Ovary (tissue), 9 donors: ENCODE results near the gene CCDC141. TPM values are rescaled to one million over a fixed set of nuclear protein-coding genes. Genes with fewer than 3 reads are reported as not detected.

Experiments
- DNase-seq, 5 donors: peaks; one replicate each; pipeline ENCODE4 v3.0.0-alpha.2; 2019 to 2020
- H3K27ac ChIP-seq, 2 donors: fragments of 200-600 bp; one replicate each; pipeline versions ENCODE4 v1.5.1 to v1.8.0; 2019 to 2022
- H3K27me3 ChIP-seq: fragments of 200-600 bp; one replicate; pipeline ENCODE4 v1.8.0; 2022
- H3K36me3 ChIP-seq: fragments of 200-600 bp; sonication (generic); one replicate; pipeline ENCODE4 v1.5.1; 2019
- H3K4me1 ChIP-seq: one replicate; pipeline ENCODE4 v1.8.1; 2013; ENCODE audit warnings: mild to moderate bottlenecking, moderate library complexity; ENCODE audit not compliant: insufficient read depth
- H3K4me3 ChIP-seq: fragments of 200-600 bp; sonication (generic); one replicate; pipeline ENCODE4 v1.5.1; 2017
- H3K9me3 ChIP-seq, 2 donors: fragments of 200-600 bp in 1 of 2; sonication (generic) in 1 of 2; one replicate each; pipeline versions ENCODE4 v1.5.1 to v1.8.1; 2013 to 2019; ENCODE audit warnings: mild to moderate bottlenecking in 1 of 2, moderate library complexity in 1 of 2
- EP300 ChIP-seq: sonication (generic); formaldehyde crosslinking; IDR thresholded peaks from one replicate; pipeline ENCODE4 v1.6.1; 2017; ENCODE audit warnings: antibody characterized with exemption
- POLR2A ChIP-seq: fragments of 450-650 bp; IDR thresholded peaks from one replicate; pipeline ENCODE4 v1.6.1; 2017; ENCODE audit warnings: antibody characterized with exemption, mild to moderate bottlenecking, moderate library complexity
- WGBS, 3 donors: extraction: QIAGEN DNeasy Blood & Tissue Kit in 1 of 3; methylation state at CpG; one replicate each; pipeline versions ENCODE4 v1.1.5 to v1.1.7; 2013 to 2017; 5-methylcytosine and 5-hydroxymethylcytosine counted together
- intact Hi-C, 4 donors: fragments of 100-400 bp; cut with DNase I; formaldehyde crosslinking; loops; one replicate each; pipeline versions ENCODE4 v1.11.0 to v1.15.1; 2022 to 2023
- polyA plus RNA-seq, 2 donors: library from polyadenylated mRNA; stranded (reverse); fragments of 200-250 nt in 1 of 2; fragments of 350-450 nt in 1 of 2; fragmentation: Illumina TruSeq in 1 of 2; extraction: RNeasy Lipid Tissue Mini Kit (QIAGEN cat#74804) in 1 of 2; gene quantifications; one replicate each; pipeline ENCODE4 v1.2.3, GENCODE V29; 2013 to 2014
- total RNA-seq, 7 donors: library from RNA; depleted of rRNA in 2 of 7; stranded (reverse); fragments of >200 nt in 2 of 7; fragmentation: NEBNext Ultra II Directional in 3 of 7; extraction: Animal tissue kit (Norgen Biotek cat#: 25700) in 3 of 7; gene quantifications; one replicate each; pipeline versions ENCODE4 v1.1.0 to v1.2.4, GENCODE V29; 2016 to 2023
- TF ChIP-seq, protein P1 (sequence below), 3 donors: fragments of 450-650 bp in 2 of 3; fragments of 200-600 bp in 1 of 3; IDR thresholded peaks; one replicate each; pipeline versions ENCODE4 v1.5.1 to v1.8.0; 2016 to 2022; ENCODE audit warnings: antibody characterized with exemption in 3 of 3, mild to moderate bottlenecking in 1 of 3
- donor health status: DM: no; HTN: no; CAD: no; lungs with moderate emphysema.
- donor health status: DM: no; HTN: no; CAD: no.
- donor health status: Bipolar disorder and iron deficiency.
- donor health status: DM: yes; HTN: yes; CAD: no.
- donor health status: DM: no; HTN: no; CAD: no.
- donor health status: DM: yes; HTN: yes; CAD: no.

Gene CCDC141
- total and polyA plus RNA-seq, 9 donors, result 0.35 to 6.2 (median 0.77) TPM

DNA sequence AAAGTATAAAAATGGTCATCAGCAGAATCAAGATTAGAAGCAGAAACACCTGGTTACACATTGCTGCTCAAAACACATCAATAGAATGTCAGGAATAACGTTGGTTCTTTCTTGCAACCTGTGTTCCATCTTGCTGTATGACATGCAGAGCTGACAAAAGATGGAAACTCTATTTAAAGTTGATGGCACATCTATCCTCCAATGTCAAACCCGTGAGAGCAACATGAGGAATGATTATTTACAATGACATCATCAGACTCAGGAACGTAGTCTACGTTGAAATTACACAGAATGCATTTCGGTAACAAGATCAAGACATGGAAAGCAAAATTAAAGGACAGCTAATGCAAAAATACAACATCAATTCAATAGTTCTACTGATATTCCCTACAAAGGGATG lies 216.6 kb downstream of the CCDC141 start:
- Histone ChIP-seq H3K4me3 (no peak overlapping the region), H3K27me3 (no peaks in the 10 kb centered on the region), H3K36me3 (no peaks in the 10 kb centered on the region), H3K27ac (no peak overlapping the region), H3K4me1 (peaks cover 9% of the 10 kb centered on the region), H3K9me3 (no peaks in the 10 kb centered on the region)
- WGBS, 3 donors, result 93 to 95% (median 94%) methylated on average over 5 of the region's 5 CpGs
- DNase-seq, result no peak
- intact Hi-C loops, result no loop called here
- TF ChIP-seq, protein P1, sequence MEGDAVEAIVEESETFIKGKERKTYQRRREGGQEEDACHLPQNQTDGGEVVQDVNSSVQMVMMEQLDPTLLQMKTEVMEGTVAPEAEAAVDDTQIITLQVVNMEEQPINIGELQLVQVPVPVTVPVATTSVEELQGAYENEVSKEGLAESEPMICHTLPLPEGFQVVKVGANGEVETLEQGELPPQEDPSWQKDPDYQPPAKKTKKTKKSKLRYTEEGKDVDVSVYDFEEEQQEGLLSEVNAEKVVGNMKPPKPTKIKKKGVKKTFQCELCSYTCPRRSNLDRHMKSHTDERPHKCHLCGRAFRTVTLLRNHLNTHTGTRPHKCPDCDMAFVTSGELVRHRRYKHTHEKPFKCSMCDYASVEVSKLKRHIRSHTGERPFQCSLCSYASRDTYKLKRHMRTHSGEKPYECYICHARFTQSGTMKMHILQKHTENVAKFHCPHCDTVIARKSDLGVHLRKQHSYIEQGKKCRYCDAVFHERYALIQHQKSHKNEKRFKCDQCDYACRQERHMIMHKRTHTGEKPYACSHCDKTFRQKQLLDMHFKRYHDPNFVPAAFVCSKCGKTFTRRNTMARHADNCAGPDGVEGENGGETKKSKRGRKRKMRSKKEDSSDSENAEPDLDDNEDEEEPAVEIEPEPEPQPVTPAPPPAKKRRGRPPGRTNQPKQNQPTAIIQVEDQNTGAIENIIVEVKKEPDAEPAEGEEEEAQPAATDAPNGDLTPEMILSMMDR (IDR thresholded peaks at IDR 0.05), result no peak
- TF ChIP-seq POLR2A (no peak), EP300 (no peak)

DNA sequence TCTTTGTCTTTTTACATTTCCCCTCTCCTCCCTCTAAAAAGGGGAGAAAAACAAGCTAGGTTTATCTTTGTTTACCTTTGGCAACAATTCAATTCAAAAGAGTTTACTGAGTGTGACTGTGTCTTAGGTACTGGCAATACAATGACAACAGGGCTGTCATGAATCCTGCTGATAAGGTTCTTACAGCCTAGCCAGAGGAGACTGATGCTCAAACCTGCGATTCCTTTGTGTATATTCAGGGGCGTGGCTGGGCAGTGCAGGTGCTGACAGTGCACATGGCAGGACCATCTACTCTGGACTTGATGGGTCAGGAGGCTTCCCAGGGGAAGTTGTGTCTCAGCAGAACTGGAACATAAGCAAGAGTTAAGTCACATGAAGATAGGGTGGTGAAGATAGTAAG lies 219.5 kb downstream of the CCDC141 start:
- no peak for TF ChIP-seq POLR2A
- no peak for TF ChIP-seq EP300
- TF ChIP-seq, protein P1 (IDR thresholded peaks at IDR 0.05), result no peak
- peaks cover 9% of the 10 kb centered on the region for H3K4me1 ChIP-seq
- intact Hi-C loops, result no loop called here
- no peak for DNase-seq
- H3K27ac ChIP-seq, result no peak overlapping the region
- no peaks in the 10 kb centered on the region for H3K27me3 ChIP-seq
- no peaks in the 10 kb centered on the region for H3K36me3 ChIP-seq
- H3K9me3 ChIP-seq, result no peaks in the 10 kb centered on the region
- WGBS, 3 donors, result 90 to 94% (median 94%) methylated on average over 2 of the region's 2 CpGs
- H3K4me3 ChIP-seq, result no peak overlapping the region

DNA sequence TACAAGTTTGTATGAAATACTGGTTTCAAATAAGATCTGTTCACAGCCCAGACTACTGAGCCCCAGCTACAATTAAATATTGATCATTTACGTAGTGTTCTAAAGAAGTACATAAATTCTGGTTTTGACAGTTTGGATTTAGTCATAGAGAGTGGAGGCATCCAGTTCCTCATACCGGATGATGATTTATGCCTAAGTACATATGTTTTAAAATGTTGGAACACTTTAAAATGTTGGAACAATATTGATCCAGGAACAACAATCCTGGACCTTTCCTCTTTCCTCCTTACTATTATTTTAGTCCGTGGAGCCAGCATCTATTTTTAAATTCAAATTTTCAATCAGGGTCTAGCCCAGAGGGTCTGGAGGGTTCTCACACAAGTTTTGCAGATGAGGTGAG lies 220.0 kb downstream of the CCDC141 start:
- TF ChIP-seq POLR2A (no peak), EP300 (no peak)
- TF ChIP-seq, protein P1 (IDR thresholded peaks at IDR 0.05), result no peak
- Histone ChIP-seq H3K27me3 (no peaks in the 10 kb centered on the region), H3K36me3 (no peaks in the 10 kb centered on the region), H3K4me3 (no peak overlapping the region), H3K9me3 (no peaks in the 10 kb centered on the region), H3K4me1 (peaks cover 9% of the 10 kb centered on the region), H3K27ac (no peak overlapping the region)
- no peak for DNase-seq
- intact Hi-C loops, result no loop called here
- WGBS, 3 donors, result 66 to 81% (median 67%) methylated on average over 3 of the region's 3 CpGs

DNA sequence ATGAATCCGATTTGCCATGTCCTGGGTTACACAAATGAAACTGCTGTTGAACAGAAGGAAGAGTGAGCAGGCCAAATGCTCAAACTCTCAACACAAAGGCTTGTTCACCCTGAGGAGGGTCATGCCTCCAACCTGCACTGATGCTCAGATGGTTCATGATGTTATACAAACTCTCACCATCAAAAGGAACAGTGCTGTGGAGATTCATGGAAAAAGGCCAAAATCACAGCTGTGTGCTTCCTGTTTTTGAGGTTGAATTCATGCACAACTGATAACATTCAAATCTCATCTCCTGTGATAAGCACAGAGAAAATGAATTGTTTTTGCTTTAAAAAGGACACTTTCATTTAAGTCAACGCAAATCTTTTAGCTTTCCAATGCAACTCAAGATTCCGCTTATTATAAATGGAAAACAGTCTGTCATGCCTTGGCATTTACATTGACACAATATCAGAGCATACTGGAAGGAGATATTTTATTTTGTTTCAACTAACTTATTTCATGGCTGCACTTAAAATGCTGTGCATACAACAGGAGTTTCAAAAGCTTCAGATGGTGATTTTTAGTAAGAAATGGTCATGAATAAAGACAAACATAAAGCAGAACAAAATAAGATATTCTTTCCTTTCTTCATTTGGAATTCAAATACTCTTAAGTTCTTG lies 220.5 kb downstream of the CCDC141 start:
- Histone ChIP-seq H3K4me3 (no peak overlapping the region), H3K36me3 (no peaks in the 10 kb centered on the region), H3K27me3 (no peaks in the 10 kb centered on the region), H3K9me3 (no peaks in the 10 kb centered on the region), H3K4me1 (peaks cover 9% of the 10 kb centered on the region), H3K27ac (no peak overlapping the region)
- DNase-seq, result no peak
- 14 to 33% (median 25%) methylated on average over 3 of the region's 3 CpGs for WGBS, 3 donors
- TF ChIP-seq, protein P1 (IDR thresholded peaks at IDR 0.05), result no peak
- TF ChIP-seq POLR2A (no peak), EP300 (no peak)
- intact Hi-C loops, result no loop called here
